HEK293T (cell line): ENCODE results near the gene CFP.
A peak's percentile ranks its signal among the peaks of the same experiment; 100 is the strongest.

ENCODE experiments used
- SP1 ChIP-seq: fragments of 450-650 bp; IDR thresholded peaks from 2 replicates; pipeline ENCODE4 v1.6.1; 2017
- SUZ12 ChIP-seq: fragments of 450-650 bp; IDR thresholded peaks from 2 replicates; pipeline ENCODE4 v1.6.1; 2016; ENCODE audit warnings: mild to moderate bottlenecking
- TARDBP ChIP-seq: fragments of 450-650 bp; IDR thresholded peaks from 2 replicates; pipeline ENCODE4 v1.6.1; 2016

DNA sequence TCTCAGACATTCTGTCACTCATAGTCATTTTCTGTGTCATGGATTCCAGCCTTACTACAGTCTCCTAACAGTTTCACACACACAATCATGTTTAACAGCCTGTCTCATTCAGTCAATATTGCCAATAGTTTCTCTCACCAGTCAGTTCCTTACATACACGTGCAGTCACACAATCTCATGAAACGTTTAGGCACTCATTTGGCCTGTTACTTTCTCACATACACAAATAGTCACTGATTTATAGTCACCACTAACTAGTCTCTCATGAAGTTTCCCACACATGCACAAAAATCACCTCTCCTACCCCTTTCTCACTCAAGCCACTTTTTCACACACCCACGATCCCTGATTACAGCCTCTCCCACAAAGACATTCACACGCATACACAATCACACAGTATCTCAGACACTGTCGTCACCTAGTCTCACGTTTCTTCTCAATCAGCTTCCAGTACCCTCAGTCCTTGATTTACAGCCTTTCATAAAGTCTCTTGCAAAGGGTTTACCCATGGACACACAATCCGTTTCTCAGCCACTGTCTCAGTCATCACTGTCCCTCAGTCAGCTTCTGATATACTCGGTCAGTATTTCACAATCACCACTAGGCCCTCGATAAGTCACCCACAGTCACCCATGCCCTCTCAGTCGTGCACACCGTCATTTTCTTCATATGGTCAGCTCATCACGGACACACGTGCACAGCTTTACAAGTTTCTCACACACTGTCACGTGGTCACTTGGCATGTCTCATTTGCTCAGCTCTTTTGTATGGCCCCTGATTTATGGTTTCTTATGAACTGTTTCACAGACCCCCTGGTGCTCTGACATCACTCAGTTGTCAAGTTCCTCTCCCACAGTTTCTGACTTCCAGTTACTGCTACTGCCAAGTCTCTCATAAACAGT, 4.2 kb upstream of the CFP start:
- no peak for TF ChIP-seq SP1
- 0 out of 2 replicates have a peak, but pooled peaks have one; percentile 17 for TF ChIP-seq TARDBP
- no peak for TF ChIP-seq SUZ12
